Measurements from ENCODE around the gene CCDC38. TPM values are rescaled to one million over a fixed set of nuclear protein-coding genes. Genes with fewer than 3 reads are reported as not detected.

Gene CCDC38
- total RNA-seq, 2 experiments from 2014 or later: 0.11 TPM; not detected in 1

DNA sequence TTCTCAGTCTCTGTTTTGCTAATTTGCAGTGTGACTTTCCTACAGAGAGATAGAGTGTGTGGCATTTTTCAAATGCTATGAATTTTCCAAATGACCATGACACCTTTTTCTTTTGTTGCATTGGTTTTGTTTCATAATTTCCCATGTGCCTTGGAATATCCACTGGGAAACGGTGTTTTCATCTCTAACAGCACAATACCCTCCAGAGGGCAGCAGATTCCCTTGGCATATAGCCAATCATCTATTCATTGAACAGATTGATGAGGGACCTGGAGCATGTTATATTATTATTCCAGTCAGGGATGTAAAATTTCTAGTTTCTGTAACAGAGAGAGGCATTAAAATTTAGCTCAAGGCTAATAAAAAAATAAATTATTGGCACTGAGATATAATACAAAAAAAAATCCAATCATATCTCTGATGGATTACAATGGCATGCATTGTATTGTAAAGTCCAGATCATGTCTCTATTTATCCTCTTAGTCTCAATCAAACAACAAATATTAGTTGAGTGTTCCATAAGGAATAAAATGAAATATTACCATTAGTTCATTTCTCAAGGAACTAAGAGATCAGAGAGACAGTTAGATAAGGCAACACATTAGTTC lies 122.2 kb downstream of the CCDC38 start:
- Mint-ChIP-seq H3K4me3 (no peak overlapping the region), H3K36me3 (ENCODE audit: low read depth) (no peaks in the 10 kb centered on the region), H3K4me1 (ENCODE audit: low read depth) (no peaks in the 10 kb centered on the region), H3K27me3 (peaks cover 36% of the 10 kb centered on the region), H3K27ac (no peak overlapping the region), H3K9me3 (no peaks in the 10 kb centered on the region)
- TF ChIP-seq, protein P1, sequence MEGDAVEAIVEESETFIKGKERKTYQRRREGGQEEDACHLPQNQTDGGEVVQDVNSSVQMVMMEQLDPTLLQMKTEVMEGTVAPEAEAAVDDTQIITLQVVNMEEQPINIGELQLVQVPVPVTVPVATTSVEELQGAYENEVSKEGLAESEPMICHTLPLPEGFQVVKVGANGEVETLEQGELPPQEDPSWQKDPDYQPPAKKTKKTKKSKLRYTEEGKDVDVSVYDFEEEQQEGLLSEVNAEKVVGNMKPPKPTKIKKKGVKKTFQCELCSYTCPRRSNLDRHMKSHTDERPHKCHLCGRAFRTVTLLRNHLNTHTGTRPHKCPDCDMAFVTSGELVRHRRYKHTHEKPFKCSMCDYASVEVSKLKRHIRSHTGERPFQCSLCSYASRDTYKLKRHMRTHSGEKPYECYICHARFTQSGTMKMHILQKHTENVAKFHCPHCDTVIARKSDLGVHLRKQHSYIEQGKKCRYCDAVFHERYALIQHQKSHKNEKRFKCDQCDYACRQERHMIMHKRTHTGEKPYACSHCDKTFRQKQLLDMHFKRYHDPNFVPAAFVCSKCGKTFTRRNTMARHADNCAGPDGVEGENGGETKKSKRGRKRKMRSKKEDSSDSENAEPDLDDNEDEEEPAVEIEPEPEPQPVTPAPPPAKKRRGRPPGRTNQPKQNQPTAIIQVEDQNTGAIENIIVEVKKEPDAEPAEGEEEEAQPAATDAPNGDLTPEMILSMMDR (IDR thresholded peaks at IDR 0.05): no peak
- no peak for ATAC-seq (ENCODE audit: poor library complexity)
- Histone ChIP-seq H3K36me3 (ENCODE audit: insufficient read depth, low read length) (no peaks in the 10 kb centered on the region), H3K27ac (ENCODE audit: low read depth in 1 of 2, low read length in 2 of 2) (no peak overlapping the region), H3K27me3 (ENCODE audit: control insufficient read depth in 1 of 2, insufficient read depth in 2 of 2, low read length in 2 of 2) (no peaks in the 10 kb centered on the region), H3K4me1 (ENCODE audit: insufficient read depth, low read length) (no peaks in the 10 kb centered on the region), H3K9me3 (ENCODE audit: control insufficient read depth in 1 of 2, insufficient read depth in 1 of 2, low read length in 2 of 2) (no peaks in the 10 kb centered on the region), H3K4me3 (ENCODE audit: low read length) (no peak overlapping the region)
- ChIA-PET CTCF (no interaction called here), POLR2A (no interaction called here)
- intact Hi-C loops (cut with DNase I, micrococcal nuclease): no loop called here
- peak in 3 of 14 experiments; percentile 13 to 30 (median 16) for DNase-seq

Other genes starting within 250 kb of the CCDC38 start
- under 1 TPM; 0.47 to 0.71 TPM for gene NTN4, start 151.8 kb downstream of the CCDC38 start, total RNA-seq
- 10 to 100 TPM; 40.9 to 44.0 TPM for gene SNRPF, start 83.7 kb downstream of the CCDC38 start, total RNA-seq
- under 1 TPM; 0.78 to 0.91 TPM for gene AMDHD1, start 717 bp upstream of the CCDC38 start, total RNA-seq
- gene HAL, start 53.7 kb upstream of the CCDC38 start, total RNA-seq: under 1 TPM; 0.25 to 0.95 TPM
- 10 to 100 TPM; 43.0 to 44.0 TPM for gene LTA4H, start 93.0 kb upstream of the CCDC38 start, total RNA-seq

Measured in CD4-positive, alpha-beta T cell (primary cell).